Neuronal stem cell (in vitro differentiated cells): ENCODE results near the gene HUS1B.
"Not testable (repeated sequence)": the region's sequence is repeated elsewhere in the genome, so short reads cannot be mapped to it uniquely, and the experiment has no call there.

Experiments
- DNase-seq: peaks from one replicate; pipeline ENCODE4 v3.0.0-alpha.2; 2013; ENCODE audit warnings: low spot score
- H2AFZ ChIP-seq: one replicate; pipeline ENCODE4 v1.6.1; 2013; ENCODE audit warnings: mild to moderate bottlenecking, low read length, inconsistent platforms
- H2AK5ac ChIP-seq: 2 replicates; pipeline ENCODE4 v1.6.1; 2013; ENCODE audit warnings: low read depth, mild to moderate bottlenecking, inconsistent platforms, low read length, moderate library complexity, mixed read lengths
- H2BK120ac ChIP-seq: 2 replicates; pipeline ENCODE4 v1.6.1; 2013; ENCODE audit warnings: low read depth, mild to moderate bottlenecking, inconsistent platforms, low read length, moderate library complexity, mixed read lengths
- H2BK12ac ChIP-seq: one replicate; pipeline ENCODE4 v1.6.1; 2013; ENCODE audit warnings: low read length, inconsistent platforms
- H2BK15ac ChIP-seq: 2 replicates; pipeline ENCODE4 v1.6.1; 2013; ENCODE audit warnings: mild to moderate bottlenecking, low read length, inconsistent platforms, mixed read lengths
- H2BK5ac ChIP-seq: one replicate; pipeline ENCODE4 v1.6.1; 2013; ENCODE audit warnings: inconsistent platforms, mild to moderate bottlenecking, low read length, moderate library complexity
- H3K14ac ChIP-seq: one replicate; pipeline ENCODE4 v1.6.1; 2013; ENCODE audit warnings: low read length, inconsistent platforms
- H3K18ac ChIP-seq: 2 replicates; pipeline ENCODE4 v1.6.1; 2013; ENCODE audit warnings: low read length, inconsistent platforms
- H3K23ac ChIP-seq: 2 replicates; pipeline ENCODE4 v1.6.1; 2013; ENCODE audit warnings: low read depth, mild to moderate bottlenecking, mixed read lengths, low read length, inconsistent platforms; ENCODE audit not compliant: poor library complexity
- H3K27ac ChIP-seq: replicated peaks from 3 replicates; pipeline ENCODE4 v1.5.1; 2013; ENCODE audit warnings: low read length, inconsistent platforms
- H3K27me3 ChIP-seq, 3 experiments: 2 replicates each; pipeline ENCODE4 v1.6.1; 2013; ENCODE audit warnings: low read length in 3 of 3, mild to moderate bottlenecking in 2 of 3, inconsistent platforms in 1 of 3, low read depth in 1 of 3, mixed read lengths in 1 of 3, moderate library complexity in 1 of 3; ENCODE audit not compliant: control insufficient read depth in 3 of 3, insufficient read depth in 3 of 3
- H3K36me3 ChIP-seq, 2 donors: replicated peaks in 1 of 2; 2 replicates each; pipeline ENCODE4 v1.6.1; 2013; ENCODE audit warnings: low read length in 2 of 2; ENCODE audit not compliant: control insufficient read depth in 2 of 2, insufficient read depth in 2 of 2
- H3K4ac ChIP-seq: 2 replicates; pipeline ENCODE4 v1.6.1; 2013; ENCODE audit warnings: inconsistent platforms, mild to moderate bottlenecking, low read length, moderate library complexity
- H3K4me1 ChIP-seq, 2 donors: 1 replicate in 1 of 2; 2 replicates in 1 of 2; pipeline ENCODE4 v1.6.1; 2013; ENCODE audit warnings: low read length in 2 of 2, low read depth in 1 of 2; ENCODE audit not compliant: control insufficient read depth in 2 of 2, insufficient read depth in 1 of 2
- H3K4me2 ChIP-seq: one replicate; pipeline ENCODE4 v1.6.1; 2013; ENCODE audit warnings: mild to moderate bottlenecking, low read length, inconsistent platforms; ENCODE audit not compliant: insufficient read depth, poor library complexity, severe bottlenecking
- H3K4me3 ChIP-seq, 2 donors: 2 replicates each; pipeline ENCODE4 v1.5.1; 2013; ENCODE audit warnings: low read length in 2 of 2, mild to moderate bottlenecking in 2 of 2, inconsistent platforms in 1 of 2, moderate library complexity in 1 of 2
- H3K79me1 ChIP-seq: one replicate; pipeline ENCODE4 v1.6.1; 2013; ENCODE audit warnings: low read depth, mild to moderate bottlenecking, inconsistent platforms, low read length, moderate library complexity
- H3K9ac ChIP-seq: one replicate; pipeline ENCODE4 v1.6.1; 2013; ENCODE audit warnings: mild to moderate bottlenecking, low read depth, low read length, inconsistent platforms; ENCODE audit not compliant: poor library complexity
- H3K9me3 ChIP-seq, 2 donors: replicated peaks in 1 of 2; 2 replicates each; pipeline versions ENCODE3 to v1.6.1; 2013; ENCODE audit warnings: low read length in 2 of 2, mild to moderate bottlenecking in 2 of 2, inconsistent platforms in 1 of 2, low read depth in 1 of 2, mixed read lengths in 1 of 2, moderate library complexity in 1 of 2; ENCODE audit not compliant: control insufficient read depth in 2 of 2, insufficient read depth in 1 of 2
- H4K8ac ChIP-seq: one replicate; pipeline ENCODE4 v1.6.1; 2013; ENCODE audit warnings: low read depth, mild to moderate bottlenecking, inconsistent platforms, low read length, moderate library complexity
- H4K91ac ChIP-seq: one replicate; pipeline ENCODE4 v1.6.1; 2013; ENCODE audit warnings: low read length, low read depth, mild to moderate bottlenecking, inconsistent platforms; ENCODE audit not compliant: poor library complexity
- WGBS, 2 donors: extraction: QIAGEN DNeasy Blood & Tissue Kit; methylation state at CpG; one replicate each; pipeline ENCODE4 v1.1.7; 2013; ENCODE audit warnings: missing lambda C conversion rate in 2 of 2, mixed read lengths in 1 of 2; ENCODE audit not compliant: insufficient read length in 2 of 2, insufficient replicate concordance in 1 of 2; ENCODE audit errors: extremely low coverage in 2 of 2; 5-methylcytosine and 5-hydroxymethylcytosine counted together

HUS1B gene

GRCh38 chr6:699319-699718 is 42.4 kb upstream of the HUS1B start:
- no peak overlapping the region for H3K18ac ChIP-seq
- H3K14ac ChIP-seq, result no peak overlapping the region
- no peaks in the 10 kb centered on the region for H3K79me1 ChIP-seq
- H2AK5ac ChIP-seq, result no peak overlapping the region
- H3K27ac ChIP-seq, result no peak overlapping the region
- H2BK5ac ChIP-seq, result no peak overlapping the region
- no peak overlapping the region for H2AFZ ChIP-seq
- H3K9me3 ChIP-seq, result no peaks in the 10 kb centered on the region
- no peak overlapping the region for H2BK12ac ChIP-seq
- DNase-seq, result no peak
- H3K4me3 ChIP-seq, result no peak overlapping the region
- no peak overlapping the region for H2BK120ac ChIP-seq
- no peak overlapping the region for H3K23ac ChIP-seq
- no CpG with 5 or more reads among the region's 6 CpGs for WGBS, 2 donors
- no peak overlapping the region for H2BK15ac ChIP-seq
- H3K36me3 ChIP-seq, result peaks cover 0 to 2% of the 10 kb centered on the region in 2 donors
- no peak overlapping the region for H3K4me2 ChIP-seq
- no peaks in the 10 kb centered on the region for H3K27me3 ChIP-seq
- H3K9ac ChIP-seq, result no peak overlapping the region
- H4K8ac ChIP-seq, result no peak overlapping the region
- H3K4ac ChIP-seq, result no peak overlapping the region
- peaks cover 3 to 8% of the 10 kb centered on the region in 2 donors for H3K4me1 ChIP-seq
- no peak overlapping the region for H4K91ac ChIP-seq

GRCh38 chr6:694431-695126 is 37.7 kb upstream of the HUS1B start:
- H2BK5ac ChIP-seq, DNase-seq, H3K4me3 ChIP-seq, H3K4me2 ChIP-seq, H3K27me3 ChIP-seq, H3K79me1 ChIP-seq, H2BK12ac ChIP-seq, H3K36me3 ChIP-seq, H4K91ac ChIP-seq, H3K9me3 ChIP-seq, H4K8ac ChIP-seq, H3K23ac ChIP-seq, H2BK120ac ChIP-seq, H3K4me1 ChIP-seq, H3K27ac ChIP-seq, H2AK5ac ChIP-seq, H2AFZ ChIP-seq, H3K9ac ChIP-seq, H3K4ac ChIP-seq, H2BK15ac ChIP-seq, H3K18ac ChIP-seq, H3K14ac ChIP-seq: not testable (repeated sequence)
- WGBS, 2 donors, result no CpG with 5 or more reads among the region's 40 CpGs

GRCh38 chr6:693723-694009 is 36.8 kb upstream of the HUS1B start:
- peaks cover 6% of the 10 kb centered on the region for H3K79me1 ChIP-seq
- H2BK15ac ChIP-seq, result no peak overlapping the region
- no peaks in the 10 kb centered on the region for H3K9me3 ChIP-seq
- H2BK12ac ChIP-seq, result no peak overlapping the region
- H2AFZ ChIP-seq, result peak overlapping the region; percentile 92
- peaks cover 5 to 16% of the 10 kb centered on the region in 2 donors for H3K36me3 ChIP-seq
- H3K14ac ChIP-seq, result peak overlapping the region; percentile 42
- H3K18ac ChIP-seq, result no peak overlapping the region
- no peak overlapping the region for H3K4ac ChIP-seq
- no peak overlapping the region for H2AK5ac ChIP-seq
- H3K27ac ChIP-seq, result no peak overlapping the region
- H3K9ac ChIP-seq, result peak overlapping the region; percentile 89
- no peak overlapping the region for H4K91ac ChIP-seq
- no peak overlapping the region for H2BK120ac ChIP-seq
- H3K23ac ChIP-seq, result no peak overlapping the region
- no peak for DNase-seq
- no CpG with 5 or more reads among the region's 12 CpGs for WGBS, 2 donors
- H4K8ac ChIP-seq, result no peak overlapping the region
- peak overlapping the region; percentile 96 for H3K4me3 ChIP-seq
- H3K4me2 ChIP-seq, result peak overlapping the region; percentile 69
- H3K4me1 ChIP-seq, result peaks cover 2 to 7% of the 10 kb centered on the region in 2 donors
- no peak overlapping the region for H2BK5ac ChIP-seq
- no peaks in the 10 kb centered on the region for H3K27me3 ChIP-seq

- Histone ChIP-seq H3K79me1 (peaks cover 6% of the 10 kb centered on the region), H2BK120ac (no peak within 1 kb of the TSS), H2BK12ac (no peak within 1 kb of the TSS), H2BK15ac (no peak within 1 kb of the TSS), H3K9ac (peak within 1 kb of the TSS; percentile 91), H3K18ac (peak within 1 kb of the TSS; percentile 88), H3K14ac (peak within 1 kb of the TSS; percentile 72), H2BK5ac (no peak within 1 kb of the TSS), H3K36me3 (peaks cover 7 to 22% of the 10 kb centered on the region in 2 donors), H3K4me1 (peaks cover 2 to 7% of the 10 kb centered on the region in 2 donors), H3K9me3 (no peaks in the 10 kb centered on the region), H3K27ac (peak within 1 kb of the TSS; percentile 81), H3K4me3 (peak within 1 kb of the TSS; percentile 96), H3K23ac (peak within 1 kb of the TSS; percentile 92), H4K91ac (no peak within 1 kb of the TSS), H3K4ac (no peak within 1 kb of the TSS), H3K4me2 (peak within 1 kb of the TSS; percentile 85), H3K27me3 (no peaks in the 10 kb centered on the region), H2AFZ (peak within 1 kb of the TSS; percentile 92), H2AK5ac (peak within 1 kb of the TSS; percentile 40), H4K8ac (peak within 1 kb of the TSS; percentile 95)
- peak; percentile 81 for DNase-seq
- no CpG with 5 or more reads among the region's 63 CpGs for WGBS, 2 donors
Measured at GRCh38 chr6:692858-693722, 36.2 kb upstream of the HUS1B start, which contains the start of gene EXOC2. Gene EXOC2 (minus strand): TSS chr6:693139. CDS start chr6:637818, 55,321 bp downstream.
